ENCODE results near the gene SFSWAP.

The SFSWAP gene

DNA sequence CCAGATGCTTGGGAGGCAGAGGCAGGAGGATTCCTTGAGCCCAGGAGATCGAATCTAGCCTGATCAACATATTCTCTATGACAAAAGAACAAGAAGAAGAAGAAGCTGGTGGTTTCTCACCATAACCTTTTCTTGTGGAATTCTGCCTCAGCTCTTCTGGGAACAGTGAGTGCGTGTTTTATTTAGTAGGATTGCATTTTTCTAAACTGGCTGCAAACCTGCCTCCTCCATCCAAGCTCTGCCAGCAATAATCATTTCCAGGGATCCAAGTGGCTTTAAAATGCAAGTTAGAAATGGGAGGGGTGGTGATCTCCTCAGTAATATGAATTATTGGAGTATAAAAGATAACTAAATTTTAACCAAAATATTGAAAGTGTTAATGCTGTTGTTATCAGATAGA, 71.2 kb downstream of the SFSWAP start:
- Mint-ChIP-seq H3K4me1 (peaks cover 6% of the 10 kb centered on the region), H3K27me3 (ENCODE audit: low read depth) (no peaks in the 10 kb centered on the region), H3K9me3 (no peaks in the 10 kb centered on the region), H3K27ac (no peak overlapping the region), H3K36me3 (ENCODE audit: low read depth) (peaks cover 52% of the 10 kb centered on the region), H3K4me3 (no peak overlapping the region)
- TF ChIP-seq, protein P1, sequence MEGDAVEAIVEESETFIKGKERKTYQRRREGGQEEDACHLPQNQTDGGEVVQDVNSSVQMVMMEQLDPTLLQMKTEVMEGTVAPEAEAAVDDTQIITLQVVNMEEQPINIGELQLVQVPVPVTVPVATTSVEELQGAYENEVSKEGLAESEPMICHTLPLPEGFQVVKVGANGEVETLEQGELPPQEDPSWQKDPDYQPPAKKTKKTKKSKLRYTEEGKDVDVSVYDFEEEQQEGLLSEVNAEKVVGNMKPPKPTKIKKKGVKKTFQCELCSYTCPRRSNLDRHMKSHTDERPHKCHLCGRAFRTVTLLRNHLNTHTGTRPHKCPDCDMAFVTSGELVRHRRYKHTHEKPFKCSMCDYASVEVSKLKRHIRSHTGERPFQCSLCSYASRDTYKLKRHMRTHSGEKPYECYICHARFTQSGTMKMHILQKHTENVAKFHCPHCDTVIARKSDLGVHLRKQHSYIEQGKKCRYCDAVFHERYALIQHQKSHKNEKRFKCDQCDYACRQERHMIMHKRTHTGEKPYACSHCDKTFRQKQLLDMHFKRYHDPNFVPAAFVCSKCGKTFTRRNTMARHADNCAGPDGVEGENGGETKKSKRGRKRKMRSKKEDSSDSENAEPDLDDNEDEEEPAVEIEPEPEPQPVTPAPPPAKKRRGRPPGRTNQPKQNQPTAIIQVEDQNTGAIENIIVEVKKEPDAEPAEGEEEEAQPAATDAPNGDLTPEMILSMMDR (IDR thresholded peaks at IDR 0.05; ENCODE audit: unreplicated experiment in 3 of 3), result no peak

DNA sequence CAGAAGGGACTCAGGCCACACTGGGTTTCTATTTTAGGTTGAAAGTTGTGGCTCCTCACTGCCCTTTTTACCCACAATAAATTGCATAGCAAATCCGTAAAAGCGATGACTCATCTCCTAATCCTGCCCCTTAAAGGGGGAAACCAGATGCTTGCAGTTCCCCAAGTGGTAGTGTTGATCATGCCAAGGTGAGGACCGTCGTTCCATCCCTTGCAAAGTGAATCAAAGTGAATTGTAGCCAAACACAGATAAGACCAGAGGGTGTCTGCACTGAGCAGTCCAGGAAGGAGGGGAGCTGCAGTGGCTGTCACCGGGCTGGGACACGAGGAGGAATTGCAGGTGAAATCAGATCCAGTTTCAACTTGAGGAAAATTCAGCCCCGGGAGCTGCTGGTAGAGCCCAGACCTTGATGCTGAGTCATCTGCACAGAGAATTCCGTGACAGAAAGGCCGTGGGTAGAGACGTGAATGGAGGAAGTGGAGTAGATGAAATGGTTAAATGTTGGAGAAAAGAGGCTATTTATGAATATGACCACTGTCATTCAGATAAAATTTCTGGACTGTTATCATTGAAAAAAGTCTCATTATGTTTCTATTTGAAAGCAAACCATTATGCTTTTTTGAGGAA, 73.1 kb downstream of the SFSWAP start:
- peaks cover 6% of the 10 kb centered on the region for H3K4me1 Mint-ChIP-seq
- TF ChIP-seq, protein P1 (IDR thresholded peaks at IDR 0.05; ENCODE audit: unreplicated experiment in 3 of 3), result no peak
- no peak overlapping the region for H3K27ac Mint-ChIP-seq
- peaks cover 51% of the 10 kb centered on the region for H3K36me3 Mint-ChIP-seq (ENCODE audit: low read depth)
- no peaks in the 10 kb centered on the region for H3K27me3 Mint-ChIP-seq (ENCODE audit: low read depth)
- no peaks in the 10 kb centered on the region for H3K9me3 Mint-ChIP-seq
- H3K4me3 Mint-ChIP-seq, result no peak overlapping the region

DNA sequence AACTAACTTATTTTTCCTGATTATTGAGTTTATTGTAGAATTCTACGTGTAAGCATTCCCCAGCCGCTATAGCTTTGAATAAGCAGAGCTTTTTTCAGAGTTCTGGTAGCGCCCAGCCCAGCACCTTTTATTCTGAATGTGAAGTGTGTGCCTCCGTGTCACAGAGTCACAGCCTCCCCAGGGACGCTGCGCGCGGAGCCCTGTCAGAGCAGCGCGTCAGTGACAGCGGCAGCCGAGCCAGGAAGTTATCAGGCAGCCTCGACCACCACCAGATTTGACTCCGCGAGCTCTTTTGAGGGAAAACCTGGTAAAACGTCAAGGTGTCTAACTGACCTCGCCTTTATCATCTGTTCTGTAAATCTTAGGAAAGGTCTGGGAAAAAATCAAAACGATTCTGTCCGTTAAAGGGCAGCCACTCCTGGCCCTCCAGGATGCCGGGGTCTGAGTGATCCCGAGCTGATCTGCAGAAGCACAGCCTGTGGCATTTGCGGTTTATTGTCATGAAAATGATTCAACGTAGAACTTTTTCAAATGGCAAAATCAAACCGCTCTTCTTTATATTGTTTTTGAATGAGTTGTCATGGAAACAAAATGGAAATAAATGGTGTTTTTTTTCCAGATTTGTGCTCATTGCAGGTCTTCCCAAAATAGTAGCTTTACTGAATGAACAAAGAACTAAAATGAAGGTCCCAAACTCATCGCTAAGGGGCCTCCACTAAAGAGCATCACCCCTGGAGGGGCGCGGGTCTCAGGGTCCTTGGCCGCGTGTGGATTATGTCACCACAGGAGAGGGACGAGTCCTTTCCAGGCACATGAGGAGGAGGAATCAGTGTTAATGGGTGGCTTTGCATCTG, 74.2 kb downstream of the SFSWAP start:
- H3K36me3 Mint-ChIP-seq (ENCODE audit: low read depth), result peaks cover 54% of the 10 kb centered on the region

DNA sequence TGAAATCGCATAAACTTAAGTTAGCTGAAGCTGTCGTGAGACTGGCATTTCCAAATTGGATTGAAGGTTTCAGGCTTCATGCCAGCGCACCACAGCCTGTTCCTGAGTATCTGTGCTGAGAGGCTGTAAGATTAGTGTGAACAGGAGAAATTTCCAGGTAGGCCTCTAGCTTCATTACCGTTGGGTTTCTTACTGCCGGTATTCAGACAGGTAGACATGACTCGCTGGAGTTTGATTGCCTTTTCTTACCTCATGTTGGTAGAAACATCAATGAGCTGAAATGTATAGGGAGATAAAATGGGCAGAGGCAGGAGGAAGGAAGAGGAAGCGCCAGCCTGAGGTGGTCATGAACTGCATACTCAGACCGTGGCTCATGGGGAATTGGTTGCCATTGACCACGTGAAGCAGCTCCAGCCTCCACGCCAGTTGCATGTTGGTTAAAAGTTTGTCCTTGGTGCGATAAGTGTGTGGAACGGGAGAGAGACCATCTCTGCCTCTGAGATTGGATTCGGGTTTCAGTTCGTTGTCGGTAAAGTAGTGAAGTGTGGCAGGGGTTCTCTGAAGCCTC, 75.0 kb downstream of the SFSWAP start:
- TF ChIP-seq, protein P1 (IDR thresholded peaks at IDR 0.05; ENCODE audit: unreplicated experiment in 3 of 3), result no peak
- Mint-ChIP-seq H3K27me3 (ENCODE audit: low read depth) (no peaks in the 10 kb centered on the region), H3K27ac (no peak overlapping the region), H3K4me1 (peaks cover 6% of the 10 kb centered on the region), H3K9me3 (peaks cover 3% of the 10 kb centered on the region), H3K36me3 (ENCODE audit: low read depth) (peaks cover 56% of the 10 kb centered on the region), H3K4me3 (no peak overlapping the region)

More for the DNA sequence above, 74.2 kb downstream of the SFSWAP start:
- Mint-ChIP-seq H3K4me1 (peaks cover 6% of the 10 kb centered on the region), H3K9me3 (no peaks in the 10 kb centered on the region), H3K27me3 (ENCODE audit: low read depth) (no peaks in the 10 kb centered on the region), H3K4me3 (no peak overlapping the region), H3K27ac (no peak overlapping the region)
- TF ChIP-seq, protein P1 (IDR thresholded peaks at IDR 0.05; ENCODE audit: unreplicated experiment in 3 of 3), result no peak

DNA sequence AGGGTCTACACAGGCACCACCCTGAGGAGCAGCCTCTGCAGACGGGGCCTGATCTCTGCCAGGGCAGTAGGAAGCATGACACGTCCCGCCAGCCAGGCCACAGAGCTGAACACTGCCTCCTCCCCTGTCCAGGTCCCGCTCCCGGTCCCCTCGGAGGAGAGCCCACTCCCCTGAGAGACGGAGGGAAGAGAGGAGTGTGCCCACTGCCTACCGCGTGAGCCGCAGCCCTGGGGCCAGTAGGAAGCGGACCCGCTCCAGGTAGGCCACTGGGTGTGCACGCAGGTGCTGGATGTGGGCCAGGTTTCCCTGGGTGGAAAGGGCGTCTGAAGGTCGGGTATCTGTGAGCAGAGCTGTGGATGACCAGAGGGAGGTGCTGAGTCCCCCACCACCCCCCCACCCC, 75.4 kb downstream of the SFSWAP start:
- TF ChIP-seq, protein P1 (IDR thresholded peaks at IDR 0.05; ENCODE audit: unreplicated experiment in 3 of 3), result no peak
- H3K4me3 Mint-ChIP-seq, result no peak overlapping the region
- peaks cover 6% of the 10 kb centered on the region for H3K4me1 Mint-ChIP-seq
- H3K27ac Mint-ChIP-seq, result no peak overlapping the region
- H3K9me3 Mint-ChIP-seq, result peaks cover 3% of the 10 kb centered on the region
- H3K36me3 Mint-ChIP-seq (ENCODE audit: low read depth), result peaks cover 61% of the 10 kb centered on the region
- H3K27me3 Mint-ChIP-seq (ENCODE audit: low read depth), result no peaks in the 10 kb centered on the region
